Sigmoid colon (tissue), 7 donors: ENCODE results near the gene FN3KRP. TPM values are rescaled to one million over a fixed set of nuclear protein-coding genes. Genes with fewer than 3 reads are reported as not detected.

Source experiments
- DNase-seq: peaks from one replicate; pipeline ENCODE4 v3.0.0-alpha.2; 2019
- H3K27ac ChIP-seq, 4 donors: fragments of 200-600 bp; sonication (generic); one replicate each; pipeline ENCODE4 v1.5.1; 2016 to 2019; ENCODE audit warnings: mild to moderate bottlenecking in 1 of 4
- H3K27me3 ChIP-seq, 3 donors: fragments of 200-600 bp; sonication (generic); one replicate each; pipeline ENCODE4 v1.5.1; 2019; ENCODE audit warnings: mild to moderate bottlenecking in 1 of 3
- H3K36me3 ChIP-seq, 4 donors: fragments of 200-600 bp; sonication (generic); one replicate each; pipeline ENCODE4 v1.5.1; 2016 to 2019
- H3K4me1 ChIP-seq, 4 donors: fragments of 200-600 bp; sonication (generic); one replicate each; pipeline ENCODE4 v1.5.1; 2017 to 2019
- H3K4me3 ChIP-seq, 4 donors: fragments of 200-600 bp; sonication (generic); one replicate each; pipeline ENCODE4 v1.5.1; 2017 to 2019; ENCODE audit warnings: mild to moderate bottlenecking in 2 of 4, moderate library complexity in 1 of 4
- H3K9me3 ChIP-seq, 4 donors: fragments of 200-600 bp in 3 of 4; sonication (generic) in 3 of 4; one replicate each; pipeline versions ENCODE4 v1.5.1 to v1.6.1; 2013 to 2019
- EP300 ChIP-seq, 4 donors: sonication (generic); formaldehyde crosslinking; IDR thresholded peaks; one replicate each; pipeline ENCODE4 v1.6.1; 2017; ENCODE audit warnings: antibody characterized with exemption in 4 of 4
- POLR2A ChIP-seq, 2 donors: fragments of 450-650 bp; IDR thresholded peaks; one replicate each; pipeline ENCODE4 v1.6.1; 2016; ENCODE audit warnings: antibody characterized with exemption in 2 of 2, mild to moderate bottlenecking in 2 of 2, moderate library complexity in 2 of 2
- POLR2AphosphoS5 ChIP-seq, 4 donors: sonication (generic); formaldehyde crosslinking; IDR thresholded peaks; one replicate each; pipeline ENCODE4 v1.6.1; 2017; ENCODE audit warnings: antibody characterized with exemption in 4 of 4
- WGBS, 2 donors: extraction: QIAGEN DNeasy Blood & Tissue Kit; methylation state at CpG; one replicate each; pipeline ENCODE4 v1.1.7; 2013; 5-methylcytosine and 5-hydroxymethylcytosine counted together
- intact Hi-C: fragments of 100-400 bp; cut with DNase I; formaldehyde crosslinking; loops from one replicate; pipeline ENCODE4 v1.15.1; 2023
- polyA plus RNA-seq, 3 donors: library from polyadenylated mRNA; stranded (reverse); fragments of 200-250 nt; gene quantifications; one replicate each; pipeline ENCODE4 v1.2.3, GENCODE V29; 2013
- total RNA-seq, 4 donors: library from RNA; depleted of rRNA; stranded (reverse); fragments of >200 nt; gene quantifications; one replicate each; pipeline ENCODE4 v1.1.0, GENCODE V29; 2016
- TF ChIP-seq, protein P1 (sequence below), 4 experiments: fragments of 450-650 bp in 3 of 4; fragments of 200-600 bp in 1 of 4; IDR thresholded peaks; one replicate each; pipeline ENCODE4 v1.5.1; 2016 to 2019; ENCODE audit warnings: antibody characterized with exemption in 4 of 4, mild to moderate bottlenecking in 3 of 4, moderate library complexity in 2 of 4
- donor health status: healthy with polysubstance abuse.
- donor health status: Bipolar disorder and iron deficiency.
- donor health status: healthy.

The FN3KRP gene
- total and polyA plus RNA-seq, 7 donors, result 8.1 to 36.1 (median 18.0) TPM

DNA sequence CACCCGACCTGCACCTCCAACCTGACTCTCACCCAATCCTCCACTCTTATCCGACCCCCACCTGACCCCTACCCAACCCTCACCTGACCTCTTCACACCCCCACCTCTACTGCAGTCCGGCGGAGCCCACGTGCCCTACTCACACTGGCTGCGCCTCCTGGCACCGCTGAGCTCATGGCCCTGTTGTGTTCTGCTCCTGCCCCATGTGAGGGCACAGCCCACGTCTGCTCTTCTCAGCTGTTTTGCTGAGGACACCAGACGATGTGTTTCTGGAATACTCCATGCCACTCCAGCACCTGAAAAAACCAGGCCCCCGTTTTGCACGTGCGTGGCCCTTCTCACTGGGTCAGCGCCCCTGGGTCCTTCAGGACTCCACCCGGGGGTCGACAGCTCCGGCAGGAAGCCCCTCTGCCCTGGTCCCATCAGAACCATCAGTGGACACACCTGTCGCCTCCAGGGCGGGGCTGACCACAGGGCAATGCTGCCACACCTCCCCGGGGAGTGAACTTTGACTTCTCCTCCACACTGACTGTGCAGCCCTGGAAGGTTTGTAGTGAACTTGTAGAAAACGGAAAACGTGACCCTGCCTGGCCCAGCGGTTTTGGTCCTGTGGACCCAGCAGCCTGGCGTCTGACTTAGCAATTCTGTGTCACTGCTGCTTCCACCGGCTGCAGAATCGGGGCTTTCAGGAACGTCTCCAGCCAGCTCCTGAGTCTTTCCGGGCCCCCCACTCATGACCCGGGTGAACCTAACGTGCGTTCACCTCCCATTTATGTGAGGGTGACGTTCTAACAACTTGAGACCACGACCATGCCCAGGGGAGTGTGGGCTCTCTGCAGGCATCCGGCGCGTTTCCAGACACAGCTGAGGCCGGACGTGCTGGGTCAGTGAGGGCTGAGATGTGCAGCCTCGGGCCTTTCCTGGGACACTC is 12.3 kb upstream of the FN3KRP start:
- 16 to 64% methylated on average over 38 of the region's 38 CpGs for WGBS, 2 donors
- Histone ChIP-seq H3K36me3 (no peaks in the 10 kb centered on the region), H3K27ac (no peak overlapping the region), H3K9me3 (no peaks in the 10 kb centered on the region), H3K27me3 (no peaks in the 10 kb centered on the region), H3K4me1 (peaks cover 0 to 5% (median 3%) of the 10 kb centered on the region in 4 donors), H3K4me3 (no peak overlapping the region)
- intact Hi-C loops, result no loop called here
- TF ChIP-seq, protein P1, sequence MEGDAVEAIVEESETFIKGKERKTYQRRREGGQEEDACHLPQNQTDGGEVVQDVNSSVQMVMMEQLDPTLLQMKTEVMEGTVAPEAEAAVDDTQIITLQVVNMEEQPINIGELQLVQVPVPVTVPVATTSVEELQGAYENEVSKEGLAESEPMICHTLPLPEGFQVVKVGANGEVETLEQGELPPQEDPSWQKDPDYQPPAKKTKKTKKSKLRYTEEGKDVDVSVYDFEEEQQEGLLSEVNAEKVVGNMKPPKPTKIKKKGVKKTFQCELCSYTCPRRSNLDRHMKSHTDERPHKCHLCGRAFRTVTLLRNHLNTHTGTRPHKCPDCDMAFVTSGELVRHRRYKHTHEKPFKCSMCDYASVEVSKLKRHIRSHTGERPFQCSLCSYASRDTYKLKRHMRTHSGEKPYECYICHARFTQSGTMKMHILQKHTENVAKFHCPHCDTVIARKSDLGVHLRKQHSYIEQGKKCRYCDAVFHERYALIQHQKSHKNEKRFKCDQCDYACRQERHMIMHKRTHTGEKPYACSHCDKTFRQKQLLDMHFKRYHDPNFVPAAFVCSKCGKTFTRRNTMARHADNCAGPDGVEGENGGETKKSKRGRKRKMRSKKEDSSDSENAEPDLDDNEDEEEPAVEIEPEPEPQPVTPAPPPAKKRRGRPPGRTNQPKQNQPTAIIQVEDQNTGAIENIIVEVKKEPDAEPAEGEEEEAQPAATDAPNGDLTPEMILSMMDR (IDR thresholded peaks at IDR 0.05), result no peak
- TF ChIP-seq EP300 (IDR thresholded peaks at IDR 0.05), result no peak
- no peak for DNase-seq

DNA sequence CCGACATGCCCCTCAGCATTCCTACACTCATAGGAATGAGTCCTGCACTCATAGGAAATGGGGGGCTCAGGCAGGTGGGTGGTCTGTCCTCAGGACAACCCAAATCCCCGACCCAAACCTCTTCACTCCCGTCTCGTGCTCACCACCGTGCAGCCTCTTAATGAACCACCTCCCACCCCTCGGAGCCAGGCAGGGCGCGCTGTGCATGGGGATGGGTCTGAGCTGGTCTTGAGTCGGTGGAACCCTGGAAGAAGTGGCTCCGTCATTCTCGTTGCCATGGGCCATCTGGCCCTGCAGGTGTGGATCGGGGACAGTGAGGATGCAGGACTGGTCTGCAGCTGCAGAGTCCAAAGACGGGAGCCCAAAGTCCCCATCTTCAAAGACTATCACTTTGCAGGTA is 11.6 kb upstream of the FN3KRP start:
- Histone ChIP-seq H3K27ac (no peak overlapping the region), H3K9me3 (no peaks in the 10 kb centered on the region), H3K27me3 (no peaks in the 10 kb centered on the region), H3K4me1 (no peaks in the 10 kb centered on the region), H3K4me3 (no peak overlapping the region), H3K36me3 (no peaks in the 10 kb centered on the region)
- WGBS, 2 donors, result 78 to 82% methylated on average over 13 of the region's 13 CpGs
- TF ChIP-seq POLR2A (IDR thresholded peaks at IDR 0.05) (no peak), POLR2AphosphoS5 (IDR thresholded peaks at IDR 0.05) (no peak)
- intact Hi-C loops, result no loop called here
- DNase-seq, result no peak

DNA sequence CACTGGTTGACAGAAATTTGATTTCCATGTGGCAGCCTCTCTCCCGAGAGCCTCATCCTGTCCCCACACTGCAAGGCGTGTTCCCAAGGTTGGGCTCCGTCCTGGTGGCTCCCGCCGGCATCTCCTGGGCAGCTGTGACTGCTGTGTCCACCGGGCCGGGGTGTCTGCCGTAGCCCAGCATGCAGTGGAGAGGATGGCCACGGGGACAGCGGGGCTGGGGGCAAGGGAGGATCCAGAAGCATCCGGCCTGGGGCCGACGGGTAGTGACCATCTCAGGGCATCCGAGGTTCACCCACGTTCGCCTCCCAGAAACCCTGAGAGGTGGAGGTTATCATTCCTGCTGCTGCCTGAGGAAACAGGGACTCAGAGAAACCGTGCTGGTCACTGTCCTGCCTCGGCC is 10.8 kb upstream of the FN3KRP start:
- Histone ChIP-seq H3K36me3 (no peaks in the 10 kb centered on the region), H3K4me1 (no peaks in the 10 kb centered on the region), H3K27ac (no peak overlapping the region), H3K27me3 (peaks cover 0 to 4% (median 0%) of the 10 kb centered on the region in 3 donors), H3K9me3 (no peaks in the 10 kb centered on the region), H3K4me3 (no peak overlapping the region)
- DNase-seq, result no peak
- TF ChIP-seq POLR2A (IDR thresholded peaks at IDR 0.05) (no peak), POLR2AphosphoS5 (IDR thresholded peaks at IDR 0.05) (no peak), EP300 (IDR thresholded peaks at IDR 0.05) (no peak)
- TF ChIP-seq, protein P1 (IDR thresholded peaks at IDR 0.05), result no peak
- WGBS, 2 donors, result 95% methylated on average over 18 of the region's 18 CpGs
- intact Hi-C loops, result no loop called here

DNA sequence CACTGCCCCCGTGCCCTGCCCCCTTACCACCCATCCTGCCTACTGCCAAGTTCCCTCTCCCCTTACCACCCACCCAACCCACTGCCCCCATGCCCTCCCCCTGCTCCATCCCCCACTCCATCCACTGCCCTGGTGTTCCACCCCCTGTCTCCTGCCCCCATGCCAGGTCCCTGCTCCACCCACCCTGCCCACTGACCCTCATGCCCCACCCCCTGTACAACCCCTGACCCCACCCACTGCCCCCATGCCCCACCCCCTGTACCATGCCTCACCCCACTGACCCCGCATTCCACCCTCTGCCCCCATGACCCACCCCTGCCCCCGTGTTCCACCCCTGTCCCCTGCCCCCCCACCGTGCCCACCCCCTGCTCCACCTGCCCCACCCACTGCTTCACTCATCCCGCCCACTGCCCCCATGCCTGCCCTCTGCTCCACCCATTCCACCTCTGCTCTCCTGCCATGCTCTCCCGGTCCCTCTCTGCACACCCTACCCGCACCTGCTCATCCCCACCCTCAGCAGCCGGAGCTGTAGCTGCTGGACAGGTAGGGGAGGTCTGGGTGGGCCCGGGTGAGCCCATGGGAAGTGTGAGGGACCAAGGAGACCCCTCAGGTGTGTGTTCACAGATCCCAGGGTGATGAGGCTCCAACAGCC is 7.4 kb upstream of the FN3KRP start:
- H3K4me1 ChIP-seq, result no peaks in the 10 kb centered on the region
- H3K36me3 ChIP-seq, result no peaks in the 10 kb centered on the region
- TF ChIP-seq POLR2AphosphoS5 (IDR thresholded peaks at IDR 0.05) (no peak), EP300 (IDR thresholded peaks at IDR 0.05) (no peak), POLR2A (IDR thresholded peaks at IDR 0.05) (no peak)
- TF ChIP-seq, protein P1 (IDR thresholded peaks at IDR 0.05), result no peak
- WGBS, 2 donors, result 21 to 52% methylated on average over 9 of the region's 9 CpGs
- H3K27me3 ChIP-seq, result peaks cover 0 to 6% (median 0%) of the 10 kb centered on the region in 3 donors
- no peaks in the 10 kb centered on the region for H3K9me3 ChIP-seq
- intact Hi-C loops, result no loop called here
- DNase-seq, result no peak
- H3K4me3 ChIP-seq, result no peak overlapping the region
- no peak overlapping the region for H3K27ac ChIP-seq
